ENCODE results near the gene DGCR6L. TPM values are rescaled to one million over a fixed set of nuclear protein-coding genes. Genes with fewer than 3 reads are reported as not detected.
"Not testable (repeated sequence)": the region's sequence is repeated elsewhere in the genome, so short reads cannot be mapped to it uniquely, and the experiment has no call there.

DGCR6L gene
- total RNA-seq, 4 donors from 2014 or later = 39.8 to 69.2 (median 60.4) TPM

GRCh38 chr22:20356906-20357305, 37.0 kb upstream of the DGCR6L start:
- WGBS, 2 donors (ENCODE audit: low coverage in 1 of 2) = no CpG with 5 or more reads among the region's 66 CpGs
- ATAC-seq = not testable (repeated sequence)

GRCh38 chr22:20355939-20356636, 36.2 kb upstream of the DGCR6L start:
- H3K4me1 ChIP-seq, H3K36me3 ChIP-seq, H3K27me3 ChIP-seq, H3K9me3 ChIP-seq, ATAC-seq, H3K27ac ChIP-seq, H3K4me3 ChIP-seq: not testable (repeated sequence)
- WGBS, 2 donors (ENCODE audit: low coverage in 1 of 2) = 92 to 95% methylated on average over 22 to 55 of the region's 98 CpGs

More at GRCh38 chr22:20356906-20357305, 37.0 kb upstream of the DGCR6L start:
- H3K9me3 ChIP-seq, H3K4me3 ChIP-seq, H3K27ac ChIP-seq, H3K27me3 ChIP-seq, H3K36me3 ChIP-seq, H3K4me1 ChIP-seq: not testable (repeated sequence)

- Histone ChIP-seq H3K27ac (no peak overlapping the region), H3K27me3 (peaks cover 3% of the 10 kb centered on the region), H3K9me3 (no peaks in the 10 kb centered on the region), H3K4me3 (no peak overlapping the region), H3K36me3 (no peaks in the 10 kb centered on the region), H3K4me1 (no peaks in the 10 kb centered on the region)
- TF ChIP-seq POLR2AphosphoS5 (IDR thresholded peaks at IDR 0.05) = no peak
- no peak for TF ChIP-seq POLR2A (IDR thresholded peaks at IDR 0.05)
- TF ChIP-seq CTCF (IDR thresholded peaks at IDR 0.05) = no peak
- TF ChIP-seq EP300 (IDR thresholded peaks at IDR 0.05) = no peak
- ATAC-seq = no peak
- 86% methylated on average over 18 of the region's 81 CpGs; no CpG with 5 or more reads in 1 of the 2 donors for WGBS, 2 donors (ENCODE audit: low coverage in 1 of 2)
Observed at GRCh38 chr22:20354238-20354975, 34.5 kb upstream of the DGCR6L start.

- H3K4me1 ChIP-seq, H3K4me3 ChIP-seq, H3K27ac ChIP-seq, ATAC-seq, H3K36me3 ChIP-seq, H3K9me3 ChIP-seq, H3K27me3 ChIP-seq: not testable (repeated sequence)
- WGBS, 2 donors (ENCODE audit: low coverage in 1 of 2) = 93% methylated on average over 3 of the region's 6 CpGs; no CpG with 5 or more reads in 1 of the 2 donors
Observed at GRCh38 chr22:20352536-20352935, 32.7 kb upstream of the DGCR6L start.

- not testable (repeated sequence) for ATAC-seq, H3K36me3 ChIP-seq, H3K27me3 ChIP-seq, H3K27ac ChIP-seq, H3K4me1 ChIP-seq, H3K4me3 ChIP-seq, H3K9me3 ChIP-seq
- WGBS, 2 donors (ENCODE audit: low coverage in 1 of 2) = no CpG with 5 or more reads among the region's 7 CpGs
Observed at GRCh38 chr22:20346553-20346952, 26.7 kb upstream of the DGCR6L start.

GRCh38 chr22:20338291-20338690, 18.4 kb upstream of the DGCR6L start:
- not testable (repeated sequence) for H3K9me3 ChIP-seq, H3K4me3 ChIP-seq, ATAC-seq, H3K36me3 ChIP-seq, H3K4me1 ChIP-seq, H3K27me3 ChIP-seq, H3K27ac ChIP-seq
- 76 to 86% methylated on average over 2 of the region's 2 CpGs for WGBS, 2 donors (ENCODE audit: low coverage in 1 of 2)

GRCh38 chr22:20337807-20338206, 17.9 kb upstream of the DGCR6L start:
- not testable (repeated sequence) for H3K27me3 ChIP-seq, H3K36me3 ChIP-seq, ATAC-seq, H3K27ac ChIP-seq, H3K4me1 ChIP-seq, H3K9me3 ChIP-seq, H3K4me3 ChIP-seq
- 61 to 66% methylated on average over 2 to 3 of the region's 3 CpGs for WGBS, 2 donors (ENCODE audit: low coverage in 1 of 2)

- H3K9me3 ChIP-seq, H3K4me1 ChIP-seq, H3K27ac ChIP-seq, ATAC-seq, H3K27me3 ChIP-seq, H3K4me3 ChIP-seq, H3K36me3 ChIP-seq: not testable (repeated sequence)
- no CpG with 5 or more reads among the region's 1 CpG for WGBS, 2 donors (ENCODE audit: low coverage in 1 of 2)
Observed at GRCh38 chr22:20336561-20336960, 16.7 kb upstream of the DGCR6L start.

- not testable (repeated sequence) for H3K9me3 ChIP-seq, H3K36me3 ChIP-seq, ATAC-seq, H3K4me1 ChIP-seq, H3K27ac ChIP-seq, H3K4me3 ChIP-seq, H3K27me3 ChIP-seq
- 71 to 72% methylated on average over 4 of the region's 5 CpGs for WGBS, 2 donors (ENCODE audit: low coverage in 1 of 2)
Observed at GRCh38 chr22:20328569-20328930, 8.7 kb upstream of the DGCR6L start.

- WGBS, 2 donors (ENCODE audit: low coverage in 1 of 2) = no CpG with 5 or more reads among the region's 1 CpG
Observed at GRCh38 chr22:20325996-20326395, 6.1 kb upstream of the DGCR6L start.

More at GRCh38 chr22:20325996-20326395, 6.1 kb upstream of the DGCR6L start:
- H3K9me3 ChIP-seq, H3K4me1 ChIP-seq, H3K4me3 ChIP-seq, H3K27ac ChIP-seq, H3K36me3 ChIP-seq, ATAC-seq, H3K27me3 ChIP-seq: not testable (repeated sequence)
